Hepatocyte (in vitro differentiated cells): Measurements from ENCODE around the gene CCDC70. TPM values are rescaled to one million over a fixed set of nuclear protein-coding genes. Genes with fewer than 3 reads are reported as not detected.
"Not testable (repeated sequence)": the region's sequence is repeated elsewhere in the genome, so short reads cannot be mapped to it uniquely, and the experiment has no call there.

Experiments
- DNase-seq: peaks from one replicate; pipeline ENCODE4 v3.0.0-alpha.2; 2016; ENCODE audit warnings: low spot score
- H2AFZ ChIP-seq: fragments of 200-600 bp; sonication (generic); 2 replicates; pipeline ENCODE4 v1.6.0; 2016; ENCODE audit warnings: antibody characterized with exemption, mild to moderate bottlenecking
- H3K27ac ChIP-seq: fragments of 200-600 bp; sonication (generic); 2 replicates; pipeline ENCODE4 v1.5.1; 2016; ENCODE audit warnings: mild to moderate bottlenecking
- H3K27me3 ChIP-seq: fragments of 200-600 bp; sonication (generic); 2 replicates; pipeline ENCODE4 v1.6.1; 2016
- H3K36me3 ChIP-seq: fragments of 200-600 bp; sonication (generic); replicated peaks from 2 replicates; pipeline ENCODE4 v1.5.1; 2016; ENCODE audit warnings: low read depth; ENCODE audit not compliant: insufficient read depth
- H3K4me1 ChIP-seq: fragments of 200-600 bp; sonication (generic); 2 replicates; pipeline ENCODE4 v1.5.1; 2016; ENCODE audit warnings: mild to moderate bottlenecking, moderate library complexity; ENCODE audit not compliant: insufficient read depth
- H3K4me2 ChIP-seq: fragments of 200-600 bp; sonication (generic); 2 replicates; pipeline ENCODE4 v1.6.0; 2016
- H3K4me3 ChIP-seq: fragments of 200-600 bp; sonication (generic); 2 replicates; pipeline ENCODE4 v1.5.1; 2016; ENCODE audit warnings: mild to moderate bottlenecking
- H3K79me2 ChIP-seq: fragments of 200-600 bp; sonication (generic); 2 replicates; pipeline ENCODE4 v1.6.0; 2017; ENCODE audit warnings: mild to moderate bottlenecking
- H3K9me2 ChIP-seq: fragments of 200-600 bp; sonication (generic); replicated peaks from 2 replicates; pipeline ENCODE4 v1.6.0; 2017; ENCODE audit warnings: mild to moderate bottlenecking; ENCODE audit not compliant: insufficient read depth
- H3K9me3 ChIP-seq: fragments of 200-600 bp; sonication (generic); 2 replicates; pipeline ENCODE4 v1.5.1; 2016; ENCODE audit warnings: low read depth, mild to moderate bottlenecking
- H4K20me1 ChIP-seq: fragments of 200-600 bp; sonication (generic); 2 replicates; pipeline ENCODE4 v1.6.0; 2016; ENCODE audit warnings: mild to moderate bottlenecking; ENCODE audit not compliant: insufficient read depth, poor library complexity, severe bottlenecking
- EZH2 ChIP-seq: fragments of 200-600 bp; sonication (generic); IDR thresholded peaks from 2 replicates; pipeline ENCODE4 v1.6.1; 2016; ENCODE audit warnings: antibody characterized with exemption, mild to moderate bottlenecking, borderline replicate concordance
- EZH2phosphoT487 ChIP-seq: fragments of 200-600 bp; sonication (generic); IDR thresholded peaks from one replicate; pipeline ENCODE4 v1.6.1; 2018; ENCODE audit warnings: antibody characterized with exemption, mild to moderate bottlenecking, low read depth, moderate library complexity; ENCODE audit not compliant: unreplicated experiment, severe bottlenecking
- WGBS: methylation state at CpG from one replicate; pipeline ENCODE4 v1.1.6; 2016; ENCODE audit warnings: low lambda C conversion rate; ENCODE audit errors: missing lambda C conversion rate; 5-methylcytosine and 5-hydroxymethylcytosine counted together
- polyA plus RNA-seq: library from polyadenylated mRNA; unstranded; fragments of >200 nt; fragmentation: Nextera tagmentation; extraction: Ambion mirVana; gene quantifications from 2 replicates; pipeline ENCODE4 v1.2.1, GENCODE V29; 2016
- total RNA-seq: library from RNA; depleted of rRNA; stranded (reverse); fragments of >200 nt; gene quantifications from 2 replicates; pipeline ENCODE4 v1.2.3, GENCODE V29; 2014
- TF ChIP-seq, protein P1 (sequence below): fragments of 200-600 bp; sonication (generic); IDR thresholded peaks from 2 replicates; pipeline ENCODE4 v1.5.1; 2016; ENCODE audit warnings: antibody characterized with exemption, mild to moderate bottlenecking; ENCODE audit not compliant: poor library complexity

Gene CCDC70
- total and polyA plus RNA-seq, 2 experiments from 2014 or later: not detected

DNA sequence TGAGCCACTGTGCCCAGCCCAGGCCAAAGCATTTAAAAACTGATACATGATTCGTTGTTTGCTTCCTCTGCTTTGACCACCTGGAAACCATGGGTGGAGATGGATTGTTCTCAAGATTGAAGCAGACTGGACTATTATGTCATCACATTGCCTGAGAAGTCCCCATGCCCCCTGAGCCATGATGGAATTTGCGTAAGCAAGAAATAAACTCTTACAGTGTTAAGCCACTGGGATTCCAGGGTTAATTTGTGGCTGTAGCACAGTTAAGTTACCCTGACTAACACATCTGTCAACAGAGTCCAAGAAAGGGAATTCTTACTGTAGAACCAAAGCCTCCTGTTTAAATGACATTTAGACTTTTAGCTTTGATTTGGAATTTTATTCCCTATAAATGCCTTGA is 38.4 kb upstream of the CCDC70 start:
- TF ChIP-seq, protein P1, sequence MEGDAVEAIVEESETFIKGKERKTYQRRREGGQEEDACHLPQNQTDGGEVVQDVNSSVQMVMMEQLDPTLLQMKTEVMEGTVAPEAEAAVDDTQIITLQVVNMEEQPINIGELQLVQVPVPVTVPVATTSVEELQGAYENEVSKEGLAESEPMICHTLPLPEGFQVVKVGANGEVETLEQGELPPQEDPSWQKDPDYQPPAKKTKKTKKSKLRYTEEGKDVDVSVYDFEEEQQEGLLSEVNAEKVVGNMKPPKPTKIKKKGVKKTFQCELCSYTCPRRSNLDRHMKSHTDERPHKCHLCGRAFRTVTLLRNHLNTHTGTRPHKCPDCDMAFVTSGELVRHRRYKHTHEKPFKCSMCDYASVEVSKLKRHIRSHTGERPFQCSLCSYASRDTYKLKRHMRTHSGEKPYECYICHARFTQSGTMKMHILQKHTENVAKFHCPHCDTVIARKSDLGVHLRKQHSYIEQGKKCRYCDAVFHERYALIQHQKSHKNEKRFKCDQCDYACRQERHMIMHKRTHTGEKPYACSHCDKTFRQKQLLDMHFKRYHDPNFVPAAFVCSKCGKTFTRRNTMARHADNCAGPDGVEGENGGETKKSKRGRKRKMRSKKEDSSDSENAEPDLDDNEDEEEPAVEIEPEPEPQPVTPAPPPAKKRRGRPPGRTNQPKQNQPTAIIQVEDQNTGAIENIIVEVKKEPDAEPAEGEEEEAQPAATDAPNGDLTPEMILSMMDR: no peak
- TF ChIP-seq EZH2 (no peak), EZH2phosphoT487 (no peak)
- Histone ChIP-seq H3K36me3 (no peaks in the 10 kb centered on the region), H3K4me3 (no peak overlapping the region), H3K9me3 (no peaks in the 10 kb centered on the region), H3K4me1 (no peaks in the 10 kb centered on the region), H3K79me2 (no peaks in the 10 kb centered on the region), H3K27me3 (no peaks in the 10 kb centered on the region), H3K9me2 (no peaks in the 10 kb centered on the region), H4K20me1 (no peaks in the 10 kb centered on the region), H3K27ac (no peak overlapping the region), H3K4me2 (no peak overlapping the region), H2AFZ (no peak overlapping the region)
- WGBS: 92% methylated on average over 2 of the region's 2 CpGs
- DNase-seq: no peak

DNA sequence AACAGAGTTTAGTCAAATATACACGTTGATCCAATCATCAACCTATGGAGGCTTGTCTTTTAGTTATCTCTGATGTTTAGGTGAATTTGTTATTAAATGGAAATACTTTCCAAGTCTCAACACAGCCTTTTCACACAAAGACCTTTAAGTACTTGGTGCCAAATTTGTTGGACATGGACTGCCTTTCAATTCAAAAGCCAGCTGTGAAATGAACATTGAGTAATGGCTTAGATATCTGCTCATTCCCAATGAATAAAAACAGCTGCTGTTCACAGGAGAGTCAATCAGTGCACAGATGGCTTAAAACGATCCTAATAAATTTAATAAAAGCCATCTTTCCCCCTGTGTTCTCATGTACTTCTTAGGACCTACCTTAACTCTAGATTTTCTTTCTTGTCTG is 37.9 kb upstream of the CCDC70 start:
- H4K20me1 ChIP-seq: no peaks in the 10 kb centered on the region
- no peaks in the 10 kb centered on the region for H3K9me3 ChIP-seq
- 65% methylated on average over 2 of the region's 2 CpGs for WGBS
- no peak overlapping the region for H2AFZ ChIP-seq
- no peak for DNase-seq
- H3K4me2 ChIP-seq: no peak overlapping the region
- H3K79me2 ChIP-seq: no peaks in the 10 kb centered on the region
- TF ChIP-seq EZH2phosphoT487 (no peak), EZH2 (no peak)
- H3K9me2 ChIP-seq: no peaks in the 10 kb centered on the region
- no peak overlapping the region for H3K4me3 ChIP-seq
- no peaks in the 10 kb centered on the region for H3K27me3 ChIP-seq
- no peaks in the 10 kb centered on the region for H3K36me3 ChIP-seq
- H3K27ac ChIP-seq: no peak overlapping the region
- no peaks in the 10 kb centered on the region for H3K4me1 ChIP-seq

DNA sequence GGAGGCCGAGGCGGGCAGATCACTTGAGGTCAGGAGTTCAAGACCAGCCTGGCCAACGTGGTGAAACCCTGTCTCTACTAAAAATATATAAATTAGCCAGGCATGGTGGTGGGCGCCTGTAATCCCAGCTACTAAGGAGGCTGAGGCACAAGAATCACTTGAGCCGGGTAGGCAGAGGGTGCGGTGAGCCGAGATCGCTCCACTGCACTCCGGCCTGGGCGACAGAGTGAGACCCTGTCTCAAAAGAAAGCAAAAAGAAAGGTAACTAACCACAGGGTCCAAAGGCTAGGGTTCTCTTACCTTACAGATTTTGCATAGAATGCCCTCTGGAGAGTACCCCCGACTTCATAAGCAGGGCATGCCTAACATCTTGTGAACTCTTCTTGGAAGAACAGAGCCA is 37.1 kb upstream of the CCDC70 start:
- not testable (repeated sequence) for H4K20me1 ChIP-seq, H3K4me3 ChIP-seq, H3K4me1 ChIP-seq, H3K27me3 ChIP-seq, H3K9me2 ChIP-seq, H3K27ac ChIP-seq, H3K9me3 ChIP-seq, H3K36me3 ChIP-seq, H3K4me2 ChIP-seq, DNase-seq, H2AFZ ChIP-seq, H3K79me2 ChIP-seq
- WGBS: 95% methylated on average over 11 of the region's 11 CpGs

DNA sequence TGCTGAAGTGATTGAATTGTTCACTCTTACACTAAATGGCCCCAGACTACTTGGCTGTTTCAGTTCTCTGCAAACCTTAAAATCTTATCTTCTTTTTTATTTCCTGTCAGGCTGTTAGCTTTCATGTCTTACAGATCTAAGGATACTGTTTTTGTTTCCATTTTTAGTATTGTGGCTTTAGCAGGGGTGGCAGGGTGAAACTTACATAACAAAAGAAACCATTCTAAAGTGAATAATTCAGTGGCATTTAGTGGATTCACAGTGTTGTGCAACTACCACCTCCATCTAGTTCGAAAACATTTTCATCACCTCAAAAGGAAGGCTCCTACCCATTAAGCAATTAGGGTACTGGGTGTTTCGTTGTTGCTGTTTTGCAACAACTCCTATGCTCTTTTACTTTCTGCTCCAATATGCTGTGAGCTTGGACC is 36.6 kb upstream of the CCDC70 start:
- H2AFZ ChIP-seq: no peak overlapping the region
- H4K20me1 ChIP-seq: no peaks in the 10 kb centered on the region
- no peaks in the 10 kb centered on the region for H3K79me2 ChIP-seq
- no peaks in the 10 kb centered on the region for H3K4me1 ChIP-seq
- H3K9me2 ChIP-seq: no peaks in the 10 kb centered on the region
- TF ChIP-seq EZH2phosphoT487 (no peak), EZH2 (no peak)
- TF ChIP-seq, protein P1: no peak
- no peaks in the 10 kb centered on the region for H3K27me3 ChIP-seq
- H3K4me3 ChIP-seq: no peak overlapping the region
- no peaks in the 10 kb centered on the region for H3K9me3 ChIP-seq
- H3K36me3 ChIP-seq: no peaks in the 10 kb centered on the region
- H3K4me2 ChIP-seq: no peak overlapping the region
- 77% methylated on average over 2 of the region's 2 CpGs for WGBS
- H3K27ac ChIP-seq: no peak overlapping the region
- DNase-seq: no peak
